ENCODE measurements around the gene SCO1. TPM values are rescaled to one million over a fixed set of nuclear protein-coding genes. Genes with fewer than 3 reads are reported as not detected.

Gene SCO1
- total RNA-seq, 1 experiment from 2014 or later: 28.0 TPM

- ATAC-seq: no peak
- Histone ChIP-seq H3K4me1 (ENCODE audit: control insufficient read depth, insufficient read depth, low read length) (no peaks in the 10 kb centered on the region), H3K27ac (ENCODE audit: low read length) (no peak overlapping the region), H3K9me3 (ENCODE audit: control insufficient read depth, insufficient read depth, low read depth, low read length) (no peaks in the 10 kb centered on the region), H3K27me3 (ENCODE audit: control insufficient read depth, insufficient read depth, low read length) (no peaks in the 10 kb centered on the region), H3K36me3 (ENCODE audit: control insufficient read depth, insufficient read depth, low read length) (no peaks in the 10 kb centered on the region), H3K4me3 (ENCODE audit: low read depth in 2 of 2, low read length in 2 of 2) (no peak overlapping the region)
- intact Hi-C loops (cut with micrococcal nuclease; ENCODE audit: unreplicated experiment): no loop called here
- TF ChIP-seq, protein P1, sequence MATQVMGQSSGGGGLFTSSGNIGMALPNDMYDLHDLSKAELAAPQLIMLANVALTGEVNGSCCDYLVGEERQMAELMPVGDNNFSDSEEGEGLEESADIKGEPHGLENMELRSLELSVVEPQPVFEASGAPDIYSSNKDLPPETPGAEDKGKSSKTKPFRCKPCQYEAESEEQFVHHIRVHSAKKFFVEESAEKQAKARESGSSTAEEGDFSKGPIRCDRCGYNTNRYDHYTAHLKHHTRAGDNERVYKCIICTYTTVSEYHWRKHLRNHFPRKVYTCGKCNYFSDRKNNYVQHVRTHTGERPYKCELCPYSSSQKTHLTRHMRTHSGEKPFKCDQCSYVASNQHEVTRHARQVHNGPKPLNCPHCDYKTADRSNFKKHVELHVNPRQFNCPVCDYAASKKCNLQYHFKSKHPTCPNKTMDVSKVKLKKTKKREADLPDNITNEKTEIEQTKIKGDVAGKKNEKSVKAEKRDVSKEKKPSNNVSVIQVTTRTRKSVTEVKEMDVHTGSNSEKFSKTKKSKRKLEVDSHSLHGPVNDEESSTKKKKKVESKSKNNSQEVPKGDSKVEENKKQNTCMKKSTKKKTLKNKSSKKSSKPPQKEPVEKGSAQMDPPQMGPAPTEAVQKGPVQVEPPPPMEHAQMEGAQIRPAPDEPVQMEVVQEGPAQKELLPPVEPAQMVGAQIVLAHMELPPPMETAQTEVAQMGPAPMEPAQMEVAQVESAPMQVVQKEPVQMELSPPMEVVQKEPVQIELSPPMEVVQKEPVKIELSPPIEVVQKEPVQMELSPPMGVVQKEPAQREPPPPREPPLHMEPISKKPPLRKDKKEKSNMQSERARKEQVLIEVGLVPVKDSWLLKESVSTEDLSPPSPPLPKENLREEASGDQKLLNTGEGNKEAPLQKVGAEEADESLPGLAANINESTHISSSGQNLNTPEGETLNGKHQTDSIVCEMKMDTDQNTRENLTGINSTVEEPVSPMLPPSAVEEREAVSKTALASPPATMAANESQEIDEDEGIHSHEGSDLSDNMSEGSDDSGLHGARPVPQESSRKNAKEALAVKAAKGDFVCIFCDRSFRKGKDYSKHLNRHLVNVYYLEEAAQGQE (IDR thresholded peaks at IDR 0.05; ENCODE audit: insufficient read depth in 1 of 2, low read depth in 2 of 2, low read length in 1 of 2): no peak
- TF ChIP-seq TCF7L2 (IDR thresholded peaks at IDR 0.05; ENCODE audit: low read depth, low read length) (no peak), CTCF (IDR thresholded peaks at IDR 0.05) (no peak), POLR2AphosphoS5 (IDR thresholded peaks at IDR 0.05; ENCODE audit: low read depth, low read length) (no peak)
- in situ Hi-C loops (cut with HindIII; ENCODE audit: low pct_unique_long_range_greater_than_20kb, low sequenced_read_pairs): no loop called here
- POLR2A ChIA-PET: no interaction called here
- CTCF ChIA-PET: interaction anchor here (0.7 kb wide), 1 partner anchor 37 kb away, joined by 6 read pairs; no protein-coding TSS in a partner anchor
- no peak for DNase-seq (ENCODE audit: low read depth, low spot score)
- BruUV-seq (replicated peaks): no TSS peak
Measured at GRCh38 chr17:10741416-10742135, 44.2 kb upstream of the SCO1 start.

- DNase-seq (ENCODE audit: low read depth, low spot score) (no peak), ATAC-seq (no peak)
- no peaks in the 10 kb centered on the region for H3K36me3 ChIP-seq (ENCODE audit: control insufficient read depth, insufficient read depth, low read length)
- no peaks in the 10 kb centered on the region for H3K4me1 ChIP-seq (ENCODE audit: control insufficient read depth, insufficient read depth, low read length)
- in situ Hi-C loops (cut with HindIII; ENCODE audit: low pct_unique_long_range_greater_than_20kb, low sequenced_read_pairs) (no loop called here), intact Hi-C loops (cut with micrococcal nuclease; ENCODE audit: unreplicated experiment) (no loop called here)
- no TSS peak for BruUV-seq (replicated peaks)
- H3K27ac ChIP-seq (ENCODE audit: low read length): no peak overlapping the region
- ChIA-PET CTCF (interaction anchor here (0.7 kb wide), 1 partner anchor 59 kb away, joined by 3 read pairs; no protein-coding TSS in a partner anchor), POLR2A (no interaction called here)
- H3K9me3 ChIP-seq (ENCODE audit: control insufficient read depth, insufficient read depth, low read depth, low read length): no peaks in the 10 kb centered on the region
- no peaks in the 10 kb centered on the region for H3K27me3 ChIP-seq (ENCODE audit: control insufficient read depth, insufficient read depth, low read length)
- H3K4me3 ChIP-seq (ENCODE audit: low read depth in 2 of 2, low read length in 2 of 2): no peak overlapping the region
- TF ChIP-seq SIN3A (IDR thresholded peaks at IDR 0.05; ENCODE audit: borderline replicate concordance, insufficient read depth, low read depth, low read length): no peak
- TF ChIP-seq CTCF (IDR thresholded peaks at IDR 0.05): no peak
- TF ChIP-seq, protein P1 (IDR thresholded peaks at IDR 0.05; ENCODE audit: insufficient read depth in 1 of 2, low read depth in 2 of 2, low read length in 1 of 2): no peak
- TF ChIP-seq TCF7L2 (IDR thresholded peaks at IDR 0.05; ENCODE audit: low read depth, low read length): no peak
- TF ChIP-seq POLR2AphosphoS5 (IDR thresholded peaks at IDR 0.05; ENCODE audit: low read depth, low read length): no peak
Measured at GRCh38 chr17:10739386-10739785, 42.1 kb upstream of the SCO1 start.

All from Panc1 (cell line).